Activated T-helper 1 cell treated with anti-CD3 and anti-CD28 coated beads, Interleukin-12 subunit alpha, Interleukin-12 subunit beta, Interleukin-2, Interleukin-4 antibody, amounts not matched to agents 30 ng/mL and 10 ng/mL and 1 ng/mL, durations not matched to agents 14 hours and 24 hours and 36 hours (primary cell): ENCODE data around the gene CYP2W1. TPM values are rescaled to one million over a fixed set of nuclear protein-coding genes. Genes with fewer than 3 reads are reported as not detected.

Experiments used
- DNase-seq: peaks from one replicate; pipeline ENCODE4 v3.0.0; 2021; ENCODE audit warnings: low spot score
- H3K27ac Mint-ChIP-seq: one replicate; pipeline ENCODE4 v1.8.0; 2021; ENCODE audit warnings: mild to moderate bottlenecking, mixed read lengths
- H3K27me3 Mint-ChIP-seq: one replicate; pipeline ENCODE4 v1.8.0; 2022; ENCODE audit warnings: mild to moderate bottlenecking, moderate library complexity, mixed read lengths; ENCODE audit not compliant: insufficient read depth
- H3K36me3 Mint-ChIP-seq: one replicate; pipeline ENCODE4 v1.8.0; 2021; ENCODE audit warnings: low read depth, mixed read lengths
- H3K4me1 Mint-ChIP-seq: one replicate; pipeline ENCODE4 v1.8.0; 2021; ENCODE audit warnings: low read depth, mixed read lengths
- H3K4me3 Mint-ChIP-seq: one replicate; pipeline ENCODE4 v1.8.0; 2021; ENCODE audit warnings: mild to moderate bottlenecking, moderate library complexity, mixed read lengths
- H3K9me3 Mint-ChIP-seq: one replicate; pipeline ENCODE4 v1.8.0; 2021; ENCODE audit warnings: mixed read lengths
- intact Hi-C: fragments of 100-400 bp; cut with micrococcal nuclease; formaldehyde crosslinking; loops from one replicate; pipeline ENCODE4 v1.15.1; 2024
- total RNA-seq: library from RNA; stranded (reverse); gene quantifications from 2 replicates; pipeline ENCODE4 v1.2.3, GENCODE V29; 2022

CYP2W1 gene
- total RNA-seq, 1 donor from 2014 or later = not detected

DNA sequence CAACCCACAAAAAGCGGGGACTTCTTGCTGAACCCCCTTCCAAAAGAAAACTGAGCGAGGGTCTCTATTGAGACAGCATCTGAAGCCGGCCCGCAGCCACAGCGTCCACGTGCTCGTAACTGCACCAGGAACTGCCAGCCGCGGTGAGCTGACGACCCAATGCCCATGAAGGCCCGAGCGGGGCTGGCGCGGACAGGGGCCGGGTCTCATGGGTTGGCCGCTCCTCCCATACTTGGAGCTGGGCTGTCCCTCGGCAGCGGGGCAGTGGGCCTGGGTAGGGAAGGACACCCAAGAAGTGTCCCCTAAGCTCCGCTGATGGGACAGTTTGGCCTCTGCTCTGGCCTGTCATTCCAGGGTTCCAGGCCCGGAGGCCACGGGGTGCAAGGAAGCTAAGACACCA lies 22.3 kb downstream of the CYP2W1 start:
- no peaks in the 10 kb centered on the region for H3K27me3 Mint-ChIP-seq
- no peak overlapping the region for H3K4me3 Mint-ChIP-seq
- no peaks in the 10 kb centered on the region for H3K4me1 Mint-ChIP-seq
- DNase-seq = no peak
- intact Hi-C loops = no loop called here
- H3K9me3 Mint-ChIP-seq = no peaks in the 10 kb centered on the region
- H3K27ac Mint-ChIP-seq = no peak overlapping the region
- H3K36me3 Mint-ChIP-seq = peaks cover 3% of the 10 kb centered on the region

DNA sequence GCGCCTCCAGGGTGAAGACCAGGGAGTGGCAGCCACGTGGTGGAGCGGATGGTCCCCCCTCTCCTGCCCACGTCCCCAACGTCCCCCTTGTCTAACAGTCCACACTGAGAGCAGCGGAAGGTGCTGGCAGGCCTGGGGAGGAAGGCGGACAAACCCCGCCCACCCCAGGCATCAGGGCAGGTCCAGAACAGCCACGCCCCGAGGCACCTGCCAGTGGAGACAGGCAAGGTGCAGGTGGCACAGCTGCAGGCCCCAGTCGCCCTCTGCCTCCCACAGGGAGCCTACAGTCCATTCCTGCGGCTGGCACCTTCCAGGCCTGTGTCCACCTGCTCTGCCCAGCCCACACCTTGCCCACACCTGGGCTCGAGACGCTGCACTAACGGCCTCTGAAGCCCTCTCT lies 24.9 kb downstream of the CYP2W1 start:
- no peak overlapping the region for H3K4me3 Mint-ChIP-seq
- H3K27ac Mint-ChIP-seq = no peak overlapping the region
- peaks cover 7% of the 10 kb centered on the region for H3K4me1 Mint-ChIP-seq
- H3K27me3 Mint-ChIP-seq = no peaks in the 10 kb centered on the region
- peaks cover 3% of the 10 kb centered on the region for H3K36me3 Mint-ChIP-seq
- H3K9me3 Mint-ChIP-seq = peaks cover 4% of the 10 kb centered on the region
- intact Hi-C loops = no loop called here
- DNase-seq = no peak

DNA sequence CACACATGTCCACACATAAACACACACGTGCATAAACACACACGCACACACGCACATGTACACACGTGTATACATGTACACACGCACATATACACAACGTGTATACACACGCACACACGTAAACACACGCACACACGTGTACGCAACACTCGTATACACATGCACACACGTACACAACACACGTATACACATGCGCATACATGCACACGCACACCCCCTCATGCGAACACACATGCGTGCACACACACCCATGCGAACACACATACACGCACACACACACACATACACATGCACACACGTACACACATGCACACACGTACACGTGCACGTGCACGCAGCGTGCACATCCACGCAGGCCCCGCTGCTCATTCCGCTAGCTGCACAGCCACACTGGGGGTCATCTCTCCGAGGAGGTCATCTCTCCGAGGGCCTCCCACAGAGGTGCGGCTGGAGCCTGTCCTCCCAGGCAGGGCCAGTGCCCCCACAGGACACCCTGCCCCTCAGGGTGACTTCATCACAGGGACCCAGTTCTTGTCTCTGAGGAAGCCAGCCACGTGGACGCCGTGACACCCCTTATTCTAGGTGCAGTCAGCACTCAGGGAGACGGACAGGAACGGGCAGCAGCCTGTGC lies 25.9 kb downstream of the CYP2W1 start:
- Mint-ChIP-seq H3K27ac (no peak overlapping the region), H3K4me1 (peaks cover 7% of the 10 kb centered on the region), H3K27me3 (no peaks in the 10 kb centered on the region), H3K9me3 (peaks cover 4% of the 10 kb centered on the region), H3K4me3 (no peak overlapping the region), H3K36me3 (peaks cover 3% of the 10 kb centered on the region)
- DNase-seq = no peak
- intact Hi-C loops = no loop called here

DNA sequence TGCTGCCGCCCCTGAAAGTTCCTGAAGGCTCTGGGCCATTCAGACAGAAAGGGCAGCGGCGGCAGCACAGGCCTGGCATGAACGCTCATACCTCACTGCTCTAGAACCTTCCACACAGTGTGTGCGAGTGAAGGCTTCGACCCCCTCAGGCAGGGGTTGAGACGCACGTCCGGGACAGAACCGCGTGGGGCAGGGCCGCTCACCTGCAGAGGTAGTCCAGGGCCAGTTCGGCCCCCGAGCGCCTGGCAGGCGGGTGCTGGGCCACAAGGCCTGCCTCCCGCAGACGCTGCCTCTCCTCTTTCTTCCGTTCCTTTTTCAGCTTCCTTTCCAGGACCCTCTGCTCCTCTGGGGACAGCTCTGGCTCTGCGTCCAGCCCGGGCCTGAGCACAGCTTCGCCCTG lies 26.8 kb downstream of the CYP2W1 start:
- intact Hi-C loops = no loop called here
- Mint-ChIP-seq H3K27me3 (no peaks in the 10 kb centered on the region), H3K27ac (no peak overlapping the region), H3K4me3 (no peak overlapping the region), H3K9me3 (peaks cover 4% of the 10 kb centered on the region), H3K36me3 (peaks cover 3% of the 10 kb centered on the region), H3K4me1 (peaks cover 7% of the 10 kb centered on the region)
- DNase-seq = no peak

DNA sequence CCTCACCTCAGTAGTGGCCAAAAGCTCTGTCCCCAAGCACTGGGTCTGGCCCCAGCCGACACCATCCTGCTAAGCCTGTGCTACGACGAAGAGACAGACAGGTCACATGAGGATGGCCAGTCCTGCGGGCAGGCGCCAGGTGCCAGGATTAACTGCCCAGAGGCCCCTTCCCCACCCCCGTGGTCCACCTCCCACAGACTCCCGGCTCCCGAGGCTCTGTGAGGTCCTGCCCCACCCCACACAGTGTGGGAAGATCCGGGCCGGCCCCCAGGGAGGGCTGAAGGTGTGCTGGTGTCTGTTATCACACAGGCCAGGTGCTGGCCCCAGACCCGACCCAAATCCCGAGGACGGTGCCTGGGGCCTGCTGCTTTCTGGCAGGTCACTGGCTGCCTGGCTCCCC lies 27.2 kb downstream of the CYP2W1 start:
- intact Hi-C loops = no loop called here

DNA sequence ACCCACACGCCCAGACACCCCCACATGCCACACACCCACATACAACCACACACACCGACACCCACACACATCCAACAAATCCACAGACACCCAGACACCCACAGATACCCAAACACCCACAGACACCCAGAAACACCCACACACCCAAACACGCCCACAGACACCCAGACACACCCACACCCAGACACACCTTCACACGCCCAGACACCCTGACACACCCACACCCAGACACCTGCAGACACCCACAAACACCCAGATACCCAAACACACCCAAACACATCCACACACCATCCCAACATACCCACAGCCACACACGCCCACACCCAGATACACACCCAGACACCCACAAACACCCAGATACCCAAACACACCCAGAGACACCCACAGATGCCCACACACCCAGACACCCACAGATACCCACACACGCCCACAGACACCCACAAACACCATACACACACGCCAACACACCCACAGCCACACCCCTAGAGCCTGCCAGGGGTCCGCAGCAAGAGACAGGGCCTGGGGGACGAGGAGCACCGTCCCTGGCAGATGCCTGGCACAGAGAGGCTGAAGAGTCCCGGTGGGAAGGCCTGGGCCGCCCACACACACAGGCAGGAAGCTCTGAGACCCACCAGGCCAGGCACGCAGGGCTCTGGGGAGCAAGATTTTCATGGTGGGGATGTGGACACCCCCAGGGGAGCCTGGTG lies 28.5 kb downstream of the CYP2W1 start:
- Mint-ChIP-seq H3K4me3 (no peak overlapping the region), H3K9me3 (peaks cover 4% of the 10 kb centered on the region), H3K36me3 (no peaks in the 10 kb centered on the region), H3K27ac (peak overlapping the region; percentile 84), H3K4me1 (peaks cover 7% of the 10 kb centered on the region), H3K27me3 (no peaks in the 10 kb centered on the region)
- no peak for DNase-seq
- intact Hi-C loops = no loop called here

More for the DNA sequence above, 27.2 kb downstream of the CYP2W1 start:
- Mint-ChIP-seq H3K27ac (no peak overlapping the region), H3K9me3 (peaks cover 4% of the 10 kb centered on the region), H3K36me3 (peaks cover 3% of the 10 kb centered on the region), H3K4me1 (peaks cover 7% of the 10 kb centered on the region), H3K27me3 (no peaks in the 10 kb centered on the region), H3K4me3 (no peak overlapping the region)
- no peak for DNase-seq

DNA sequence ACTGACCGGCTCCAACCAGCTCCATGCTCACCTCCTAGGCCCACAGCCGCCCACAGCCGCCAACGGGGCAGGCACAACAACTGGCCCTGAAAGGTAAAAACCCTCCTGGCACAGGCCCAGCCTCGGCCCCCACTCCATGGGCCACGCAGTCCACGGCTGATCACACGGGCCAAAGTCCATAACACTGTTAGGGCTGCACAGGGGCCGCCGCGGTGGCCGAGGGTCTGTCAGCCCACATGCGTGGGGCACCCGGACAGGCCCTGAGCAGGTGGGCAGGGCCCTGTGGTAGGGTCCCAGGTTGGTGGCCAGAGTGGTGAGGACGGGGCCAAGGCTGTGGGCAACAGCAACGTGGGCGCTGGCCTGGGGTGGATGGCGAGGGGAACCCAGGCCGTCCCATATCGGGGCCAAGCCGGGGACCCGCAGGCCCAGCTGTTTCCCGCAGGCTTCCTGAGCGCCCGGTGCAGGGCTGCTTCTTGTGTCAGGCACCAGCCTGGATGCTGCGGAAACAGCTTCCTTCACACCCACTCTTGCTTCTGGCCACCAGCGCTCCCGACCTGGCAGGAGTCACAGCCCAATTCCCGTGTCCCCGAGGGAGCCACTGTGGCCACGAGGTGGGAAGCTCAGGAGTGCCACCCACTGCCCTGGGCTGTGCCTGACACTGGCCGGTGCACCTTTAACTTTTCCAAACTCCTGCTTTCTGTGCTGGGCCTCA lies 29.2 kb downstream of the CYP2W1 start:
- intact Hi-C loops = no loop called here
- H3K27ac Mint-ChIP-seq = no peak overlapping the region
- no peak overlapping the region for H3K4me3 Mint-ChIP-seq

DNA sequence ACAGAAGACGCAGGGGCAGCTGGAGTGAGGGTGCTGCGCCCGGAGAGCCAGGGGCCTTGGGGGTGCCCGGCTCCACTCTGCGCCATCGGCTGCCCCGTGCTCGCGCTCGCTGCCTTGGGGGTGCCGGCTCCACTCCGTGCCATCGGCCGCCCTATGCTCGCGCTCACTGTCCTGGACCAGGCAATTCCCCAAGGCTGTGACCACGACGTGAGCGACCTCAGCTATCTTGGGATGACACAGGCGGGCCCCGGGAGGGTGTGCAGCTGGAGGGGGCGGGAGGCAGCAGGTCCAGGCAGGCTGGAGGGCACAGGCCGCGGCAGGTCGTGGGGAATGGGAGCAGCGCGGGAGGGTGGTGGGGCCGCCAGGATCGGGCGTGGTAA lies 29.7 kb downstream of the CYP2W1 start:
- no peaks in the 10 kb centered on the region for H3K27me3 Mint-ChIP-seq
- peaks cover 4% of the 10 kb centered on the region for H3K9me3 Mint-ChIP-seq
- H3K4me1 Mint-ChIP-seq = peaks cover 7% of the 10 kb centered on the region
- H3K36me3 Mint-ChIP-seq = no peaks in the 10 kb centered on the region
- H3K27ac Mint-ChIP-seq = no peak overlapping the region
- no peak overlapping the region for H3K4me3 Mint-ChIP-seq
- DNase-seq = no peak
- intact Hi-C loops = no loop called here

More for the DNA sequence above, 29.2 kb downstream of the CYP2W1 start:
- H3K9me3 Mint-ChIP-seq = peaks cover 4% of the 10 kb centered on the region
- no peaks in the 10 kb centered on the region for H3K36me3 Mint-ChIP-seq
- H3K4me1 Mint-ChIP-seq = peaks cover 7% of the 10 kb centered on the region
- H3K27me3 Mint-ChIP-seq = no peaks in the 10 kb centered on the region
- no peak for DNase-seq

DNA sequence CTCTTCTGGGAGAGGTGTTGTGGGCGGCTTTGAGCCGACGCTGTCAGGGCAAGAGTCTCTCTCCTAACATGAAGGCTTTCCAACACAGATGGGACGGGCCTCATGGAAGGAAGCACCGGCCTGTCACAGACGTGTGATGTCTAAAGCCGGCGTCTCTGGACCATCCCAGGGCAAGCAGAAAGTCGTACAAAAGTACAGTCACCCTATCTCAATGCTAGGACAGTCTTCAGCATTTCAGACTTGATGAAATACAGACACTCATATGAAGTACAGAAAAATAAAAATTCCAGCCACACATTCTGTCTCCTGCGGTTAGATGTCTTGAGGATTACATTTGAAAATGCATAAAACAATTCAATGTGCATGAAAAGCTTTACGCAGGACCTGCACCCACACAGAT lies 30.6 kb downstream of the CYP2W1 start:
- intact Hi-C loops = no loop called here
- DNase-seq = no peak
- no peaks in the 10 kb centered on the region for H3K27me3 Mint-ChIP-seq
- no peak overlapping the region for H3K4me3 Mint-ChIP-seq
- H3K4me1 Mint-ChIP-seq = peaks cover 12% of the 10 kb centered on the region
- no peak overlapping the region for H3K27ac Mint-ChIP-seq
- peaks cover 4% of the 10 kb centered on the region for H3K9me3 Mint-ChIP-seq
- peaks cover 1% of the 10 kb centered on the region for H3K36me3 Mint-ChIP-seq

DNA sequence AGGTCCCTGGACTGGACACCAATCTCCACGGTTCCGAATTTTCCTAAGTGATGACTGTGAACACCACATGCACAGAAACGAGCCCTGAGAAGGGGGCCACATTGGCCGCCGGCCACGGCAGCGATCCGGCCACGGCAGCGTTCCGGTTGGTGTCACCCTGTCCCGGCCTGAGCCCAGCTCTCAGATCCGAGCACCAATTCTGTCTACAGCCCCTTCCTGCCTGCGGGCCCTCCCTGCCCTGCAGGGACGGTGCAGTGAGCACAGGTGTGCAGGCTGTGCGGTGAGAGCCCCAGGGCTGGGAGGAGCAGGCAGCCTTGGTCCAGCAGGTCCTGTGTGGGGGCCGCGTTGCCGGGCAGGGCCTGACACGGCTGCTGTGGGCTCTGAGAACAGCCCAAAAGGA lies 31.7 kb downstream of the CYP2W1 start:
- no peaks in the 10 kb centered on the region for H3K27me3 Mint-ChIP-seq
- no peak overlapping the region for H3K4me3 Mint-ChIP-seq
- intact Hi-C loops = no loop called here
- H3K9me3 Mint-ChIP-seq = peaks cover 4% of the 10 kb centered on the region
- H3K36me3 Mint-ChIP-seq = peaks cover 1% of the 10 kb centered on the region
- peaks cover 12% of the 10 kb centered on the region for H3K4me1 Mint-ChIP-seq
- DNase-seq = no peak
- no peak overlapping the region for H3K27ac Mint-ChIP-seq

DNA sequence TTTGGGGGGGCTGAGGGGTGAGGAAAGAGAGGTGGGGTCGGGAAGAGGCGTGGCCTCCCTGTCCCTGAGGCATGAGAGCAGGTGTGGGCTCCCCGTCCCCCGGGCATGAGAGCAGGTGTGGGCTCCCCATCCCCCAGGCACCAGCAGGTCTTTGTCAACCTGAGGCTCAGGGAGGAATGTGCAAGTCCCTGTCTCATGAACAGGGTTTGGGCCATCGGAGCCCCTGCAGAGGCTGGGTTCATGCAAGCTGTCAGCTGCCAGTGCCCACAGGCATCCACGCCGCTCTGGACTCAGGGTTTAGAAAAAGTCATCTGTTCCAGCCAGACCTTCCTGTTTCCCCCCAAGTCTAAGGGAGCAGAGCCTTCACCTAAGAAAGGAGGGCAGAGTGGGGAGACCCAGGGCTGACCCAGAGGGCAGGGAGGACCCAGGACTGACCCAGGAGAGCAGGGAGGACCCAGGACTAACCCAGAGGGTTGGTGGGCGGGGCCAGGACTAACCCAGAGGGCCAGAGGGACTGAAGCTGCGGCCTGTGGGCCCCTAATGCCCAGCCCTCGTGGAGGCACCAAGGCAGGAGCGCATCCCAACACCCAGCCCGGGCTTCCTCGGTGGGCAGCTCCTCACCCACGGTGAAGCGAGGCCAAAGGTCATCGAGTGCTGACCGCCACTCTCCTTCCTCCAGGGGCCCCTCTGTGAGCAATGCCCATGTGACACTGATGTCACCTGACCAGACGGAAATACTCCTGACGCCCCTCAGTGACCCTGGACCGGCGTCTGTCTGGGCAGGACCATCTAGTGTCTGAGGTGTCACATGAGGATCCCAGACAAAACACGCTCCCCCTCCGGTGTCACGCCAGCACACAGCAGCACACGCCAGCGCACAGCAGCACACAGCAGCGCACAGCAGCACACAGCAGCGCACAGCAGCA lies 32.5 kb downstream of the CYP2W1 start:
- no peak overlapping the region for H3K27ac Mint-ChIP-seq
- peaks cover 4% of the 10 kb centered on the region for H3K9me3 Mint-ChIP-seq
- no peak overlapping the region for H3K4me3 Mint-ChIP-seq
- intact Hi-C loops = no loop called here
- H3K4me1 Mint-ChIP-seq = peaks cover 12% of the 10 kb centered on the region
- H3K27me3 Mint-ChIP-seq = no peaks in the 10 kb centered on the region
- peaks cover 1% of the 10 kb centered on the region for H3K36me3 Mint-ChIP-seq
- no peak for DNase-seq

DNA sequence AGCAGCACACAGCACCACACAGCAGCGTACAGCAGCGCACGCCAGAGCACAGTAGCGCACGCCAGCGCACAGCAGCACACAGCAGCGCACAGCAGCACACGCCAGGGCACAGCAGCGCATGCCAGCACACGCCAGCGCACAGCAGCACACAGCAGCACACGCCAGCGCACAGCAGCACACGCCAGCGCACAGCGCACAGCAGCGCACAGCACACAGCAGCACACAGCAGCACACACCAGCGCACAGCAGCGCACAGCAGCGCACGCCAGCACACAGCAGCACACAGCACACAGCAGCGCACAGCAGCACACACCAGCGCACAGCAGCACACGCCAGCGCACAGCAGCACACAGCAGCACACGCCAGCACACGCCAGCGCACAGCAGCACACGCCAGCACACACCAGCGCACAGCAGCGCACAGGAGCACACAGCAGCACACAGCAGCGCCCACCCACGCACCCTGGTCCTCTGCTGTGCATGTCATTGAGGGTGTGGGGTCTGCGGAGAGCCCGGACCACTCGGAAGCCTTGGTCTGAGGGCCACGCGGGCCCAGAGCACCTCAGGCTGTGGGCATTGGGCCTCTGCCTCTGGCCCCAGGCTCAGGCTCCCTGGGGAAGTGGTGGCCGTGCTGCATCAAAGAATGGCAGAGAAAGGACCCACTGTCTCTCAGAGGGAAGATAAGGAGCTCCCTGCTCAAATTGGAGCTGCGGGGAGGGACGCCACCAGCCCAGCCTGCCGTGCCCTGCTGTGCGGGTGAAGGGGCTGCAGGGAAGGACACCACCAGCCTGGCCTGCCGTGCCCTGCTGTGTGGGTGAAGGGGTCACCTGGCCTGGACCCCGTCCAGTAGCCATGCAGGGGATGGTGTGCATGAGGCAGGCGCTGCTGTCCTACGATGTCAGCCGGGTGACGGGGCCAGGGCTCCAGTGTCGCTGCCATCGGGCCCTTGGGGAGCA lies 33.9 kb downstream of the CYP2W1 start:
- DNase-seq = no peak
- Mint-ChIP-seq H3K9me3 (no peaks in the 10 kb centered on the region), H3K4me1 (peaks cover 5% of the 10 kb centered on the region), H3K36me3 (peaks cover 7% of the 10 kb centered on the region), H3K27ac (no peak overlapping the region), H3K4me3 (no peak overlapping the region), H3K27me3 (no peaks in the 10 kb centered on the region)
- intact Hi-C loops = no loop called here
